HG03139 (cell line): Measurements from ENCODE around the gene NPHS2.
"Not testable (repeated sequence)": the region's sequence is repeated elsewhere in the genome, so short reads cannot be mapped to it uniquely, and the experiment has no call there.

Source experiments
- ATAC-seq: cut with Tn5 transposase; IDR thresholded peaks from one replicate; pipeline ENCODE4 v1.9.1; 2021; ENCODE audit not compliant: unreplicated experiment

NPHS2 gene

DNA sequence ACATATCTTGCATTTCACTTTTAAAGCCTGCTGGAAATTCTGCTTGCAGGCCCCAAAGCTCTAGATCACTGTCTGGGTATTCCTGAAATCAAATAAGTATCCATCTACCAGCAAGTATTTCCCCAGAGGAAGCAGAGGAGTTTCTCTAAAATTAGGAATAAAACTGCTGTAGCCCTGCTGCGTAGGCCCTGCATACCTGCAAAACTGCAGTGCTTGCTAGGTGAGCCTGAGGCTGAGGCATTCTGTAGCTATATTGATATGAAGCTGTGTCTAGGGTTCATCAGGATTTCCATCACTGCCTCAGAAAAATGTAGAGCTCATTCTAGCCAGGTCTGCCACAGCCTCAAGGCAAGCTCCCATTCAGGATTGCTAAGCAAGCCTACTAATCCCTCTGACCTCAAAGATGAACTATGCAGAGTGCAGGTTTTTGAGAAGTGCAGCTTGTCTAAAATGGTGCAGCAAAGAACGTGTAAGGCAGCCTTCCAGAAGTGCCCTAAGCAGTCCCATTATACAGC, 28.7 kb downstream of the NPHS2 start:
- no peak for ATAC-seq

DNA sequence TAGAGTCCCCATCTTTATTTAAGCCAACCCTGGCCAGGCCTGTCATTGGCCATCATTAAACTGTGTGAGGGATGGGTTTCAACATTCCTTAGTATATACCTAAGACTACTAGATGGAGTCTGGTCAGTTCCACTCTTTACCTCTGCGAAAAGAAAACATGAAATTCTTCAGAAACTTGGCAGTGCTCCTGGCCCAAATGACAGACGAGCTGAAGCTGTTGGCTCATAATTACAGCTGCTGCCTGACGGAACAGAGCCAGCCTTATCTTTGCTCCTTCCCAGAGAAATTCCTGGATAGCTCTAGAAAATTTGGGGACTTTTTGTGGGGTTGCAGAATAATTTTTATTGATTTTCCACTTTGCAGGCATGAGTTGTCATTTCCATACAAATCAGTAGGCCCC, 30.4 kb downstream of the NPHS2 start:
- no peak for ATAC-seq

DNA sequence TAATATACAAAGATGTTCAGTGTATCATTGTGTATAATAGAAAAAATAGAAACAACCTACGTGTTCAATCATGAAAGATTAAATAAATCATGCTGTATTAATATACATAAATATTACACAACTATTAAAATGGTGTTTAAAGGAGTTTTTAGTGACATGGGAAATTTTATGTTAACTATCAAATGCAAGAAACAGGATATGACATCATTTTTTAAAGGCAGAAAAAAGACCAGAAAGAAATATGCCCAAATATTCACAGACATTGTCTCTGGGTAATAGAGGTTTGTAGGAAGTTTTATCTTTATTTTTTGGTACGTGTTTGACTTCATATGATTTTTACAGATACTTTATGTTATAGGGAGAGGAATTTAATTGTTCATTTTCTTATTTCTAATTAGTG, 34.0 kb downstream of the NPHS2 start:
- no peak for ATAC-seq

DNA sequence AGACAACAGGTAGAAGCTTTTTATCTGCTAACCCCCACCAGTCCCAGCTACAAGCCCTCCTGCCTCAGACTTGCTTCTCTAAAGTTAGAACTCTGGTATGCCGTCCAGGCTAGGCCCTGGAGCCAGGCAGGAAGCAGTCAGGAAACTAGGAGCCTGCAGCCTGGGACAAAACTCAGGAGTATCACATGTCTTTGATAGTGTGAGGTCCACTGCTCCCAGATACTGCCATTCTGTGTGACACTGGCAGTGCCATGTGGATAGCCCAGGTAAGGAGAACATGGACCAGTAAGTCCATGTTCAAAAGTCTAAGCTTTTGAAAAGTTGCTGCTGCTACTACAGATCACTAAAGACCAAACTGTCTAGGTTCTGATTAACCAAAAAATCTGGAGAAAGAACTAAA, 45.4 kb downstream of the NPHS2 start:
- ATAC-seq = no peak

DNA sequence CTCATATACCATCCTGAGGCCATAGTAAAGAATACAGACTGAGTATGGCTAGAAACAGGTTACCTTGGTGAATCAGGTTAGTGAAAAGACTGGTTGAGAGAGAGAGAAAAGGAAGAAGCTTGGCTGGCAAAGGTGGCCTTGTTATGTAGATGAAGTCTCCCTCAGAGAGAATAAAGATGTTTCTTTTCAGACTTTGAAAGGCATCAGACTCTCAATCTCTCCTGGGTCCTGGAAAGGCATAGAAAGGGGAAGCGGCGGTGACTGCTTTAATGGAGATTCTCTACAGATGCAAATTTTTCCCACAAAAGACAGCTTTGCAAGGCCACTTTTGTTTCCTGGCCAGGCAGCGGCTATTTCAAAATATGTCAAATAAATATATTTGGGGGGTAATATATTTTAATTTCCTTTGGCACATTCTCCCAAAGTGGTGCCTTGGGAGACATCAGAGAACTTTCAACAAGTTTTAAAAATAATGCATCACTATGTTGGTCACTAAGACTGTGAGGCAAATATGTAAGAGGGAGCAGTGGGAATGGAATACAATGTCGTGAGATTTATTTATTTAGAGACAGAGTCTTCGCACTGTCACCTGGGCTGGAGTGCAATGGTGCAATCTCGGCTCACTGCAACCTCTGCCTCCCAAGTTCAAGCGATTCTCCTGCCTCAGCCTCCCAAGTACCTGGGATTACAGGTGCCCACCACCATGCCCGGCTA, 46.1 kb downstream of the NPHS2 start:
- ATAC-seq = no peak

DNA sequence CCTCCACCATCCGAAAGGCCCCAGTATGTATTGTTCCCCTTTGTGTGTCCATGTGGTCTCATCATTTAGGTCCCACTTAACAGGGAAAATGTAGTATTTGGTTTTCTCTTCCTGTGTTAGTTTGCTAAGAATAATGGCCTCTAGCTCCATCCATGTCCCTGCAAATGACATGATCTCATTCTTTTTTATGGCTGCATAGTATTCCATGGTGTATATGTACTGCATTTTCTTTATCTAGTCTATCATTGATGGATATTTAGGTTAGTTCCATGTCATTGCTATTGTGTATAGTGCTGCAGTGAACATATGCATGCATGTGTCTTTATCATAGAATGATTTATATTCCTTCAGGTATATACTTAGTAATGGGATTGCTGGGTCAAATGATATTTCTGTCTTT, 57.2 kb downstream of the NPHS2 start:
- ATAC-seq = not testable (repeated sequence)

DNA sequence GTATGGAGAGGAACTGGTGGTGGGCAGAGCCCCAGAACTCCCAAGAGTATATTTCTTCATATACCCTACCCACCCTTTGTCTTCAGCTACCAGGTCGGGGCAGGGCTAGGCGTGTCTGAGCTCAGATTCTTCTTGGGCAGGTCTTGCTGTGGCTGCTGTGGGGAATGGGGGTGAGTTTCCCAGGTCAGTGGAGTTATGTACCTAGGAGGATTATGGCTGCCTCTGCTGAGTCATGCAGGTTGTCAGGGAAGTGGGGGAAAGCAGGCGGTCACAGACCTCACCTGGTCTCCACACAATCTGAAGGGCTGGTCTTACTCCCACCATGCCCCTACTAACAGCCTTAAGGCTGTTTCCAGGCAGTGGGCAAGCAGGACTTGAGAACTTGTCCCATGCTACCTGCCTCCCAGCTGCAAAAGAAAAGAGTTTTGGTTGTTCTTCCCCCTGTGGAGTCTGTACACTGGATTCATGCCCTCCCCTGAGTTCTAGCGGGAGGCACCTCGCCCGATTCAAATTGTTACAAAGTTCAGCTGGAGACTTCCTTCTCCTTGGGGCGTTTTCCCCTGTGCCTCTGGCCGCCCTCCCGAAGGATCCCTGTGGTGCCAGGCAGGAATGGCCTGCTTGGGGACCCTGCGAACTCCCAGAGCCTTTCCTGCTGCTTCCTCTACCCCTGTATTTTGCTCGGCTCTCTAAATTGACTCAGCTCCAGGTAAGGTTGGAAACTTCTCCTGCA, 58.6 kb downstream of the NPHS2 start:
- no peak for ATAC-seq

DNA sequence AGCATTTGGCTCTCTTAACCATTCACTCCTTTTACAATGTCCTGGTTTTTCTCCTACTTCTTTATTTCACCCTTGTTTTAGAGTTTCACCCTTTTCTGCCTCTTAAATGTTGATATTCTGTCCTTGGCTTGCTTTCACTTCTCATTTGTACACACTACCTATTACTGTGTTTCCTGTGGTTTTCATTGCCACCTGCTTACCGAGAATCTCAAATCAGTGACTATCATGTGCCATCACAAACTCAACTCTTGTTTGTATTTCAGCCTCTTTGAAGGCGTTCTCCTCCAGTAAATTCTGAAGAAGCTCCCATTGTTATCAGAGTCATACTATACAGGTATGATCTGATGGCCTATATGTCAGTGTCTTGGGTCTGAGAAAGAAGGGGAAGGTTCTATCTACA, 65.7 kb downstream of the NPHS2 start:
- no peak for ATAC-seq

DNA sequence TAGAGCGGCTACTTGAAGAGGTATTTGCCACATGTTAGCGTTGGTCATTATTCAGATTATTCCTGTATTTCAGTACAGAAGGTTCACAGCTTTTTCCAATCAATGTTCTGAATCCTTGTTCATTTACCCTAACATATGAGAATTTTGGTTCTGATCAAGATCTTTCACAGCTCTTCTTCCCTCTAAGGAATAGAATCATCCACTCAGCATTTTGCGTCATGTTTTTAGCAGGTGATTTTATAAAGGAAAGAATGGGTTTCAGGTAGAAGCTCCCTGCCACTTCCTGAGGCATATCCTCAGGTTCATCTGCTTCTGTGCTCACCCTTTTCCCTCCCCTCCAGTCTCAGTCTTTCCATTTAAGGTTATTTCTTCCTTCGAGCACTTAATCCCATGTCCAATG, 66.4 kb downstream of the NPHS2 start:
- no peak for ATAC-seq

DNA sequence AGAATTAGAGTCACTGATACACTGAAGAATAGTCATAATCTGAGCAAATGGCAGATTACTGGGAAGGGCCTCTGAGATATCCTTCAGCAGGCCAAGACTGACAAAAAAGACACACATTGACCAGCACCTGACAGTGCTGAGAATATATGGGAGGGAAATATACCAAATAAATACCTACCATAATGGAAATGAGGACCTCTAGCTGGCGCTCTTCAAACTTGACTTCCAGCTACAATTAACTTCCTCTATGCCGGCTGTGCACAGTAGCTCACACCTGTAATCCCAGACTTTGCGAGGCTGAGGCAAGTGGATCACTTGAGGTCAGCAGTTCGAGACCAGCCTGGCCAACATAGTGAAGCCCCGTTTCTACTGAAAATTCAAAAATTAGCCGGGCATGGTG, 69.5 kb downstream of the NPHS2 start:
- ATAC-seq = no peak
